HepG2 (cell line): Measurements from ENCODE around the gene GCHFR.

Source experiments
- BRCA1 ChIP-seq: sonication (generic); formaldehyde crosslinking; IDR thresholded peaks from 2 replicates; pipeline ENCODE4 v1.4.0; 2020; ENCODE audit warnings: missing genetic modification reagents
- CTCF ChIP-seq: sonication (generic); formaldehyde crosslinking; IDR thresholded peaks from 2 replicates; pipeline ENCODE4 v1.5.0; 2020; ENCODE audit warnings: mild to moderate bottlenecking, missing genetic modification reagents, moderate library complexity
- ELF4 ChIP-seq: sonication (generic); formaldehyde crosslinking; IDR thresholded peaks from 2 replicates; pipeline ENCODE4 v1.5.0; 2020; ENCODE audit warnings: missing genetic modification reagents, mild to moderate bottlenecking, moderate library complexity, borderline replicate concordance
- EZH2 ChIP-seq: conservative IDR thresholded peaks from 2 replicates; pipeline ENCODE4 v1.6.1; 2012; ENCODE audit warnings: mild to moderate bottlenecking, low read depth, low read length, moderate library complexity
- FOXK1 ChIP-seq: sonication (generic); formaldehyde crosslinking; IDR thresholded peaks from 2 replicates; pipeline ENCODE4 v1.4.0; 2020; ENCODE audit warnings: low read depth, missing genetic modification reagents, borderline replicate concordance
- HNF4G ChIP-seq, 2 experiments: sonication (generic) in 1 of 2; formaldehyde crosslinking in 1 of 2; IDR thresholded peaks; 2 replicates each; pipeline versions ENCODE4 v1.4.0 to v1.6.1; 2011 to 2020; ENCODE audit warnings: borderline replicate concordance in 2 of 2, low read depth in 2 of 2, mild to moderate bottlenecking in 2 of 2, low read length in 1 of 2, missing genetic modification reagents in 1 of 2, moderate library complexity in 1 of 2
- JUN ChIP-seq: sonication (generic); formaldehyde crosslinking; IDR thresholded peaks from 2 replicates; pipeline ENCODE4 v1.4.0; 2020; ENCODE audit warnings: mild to moderate bottlenecking, missing genetic modification reagents
- KDM1A ChIP-seq: IDR thresholded peaks from 2 replicates; pipeline ENCODE4 v1.6.1; 2016; ENCODE audit warnings: missing compliant biosample characterization
- KDM3A ChIP-seq: IDR thresholded peaks from 2 replicates; pipeline ENCODE4 v1.6.1; 2018; ENCODE audit warnings: low read depth, missing compliant biosample characterization
- POLR2A ChIP-seq, 2 experiments: IDR thresholded peaks; 2 replicates each; pipeline ENCODE4 v1.6.1; 2011; ENCODE audit warnings: low read depth in 2 of 2, low read length in 2 of 2, mild to moderate bottlenecking in 1 of 2, moderate library complexity in 1 of 2; ENCODE audit not compliant: insufficient read depth in 1 of 2
- TCF7L2 ChIP-seq: IDR thresholded peaks from 2 replicates; pipeline ENCODE4 v1.6.1; 2011; ENCODE audit warnings: mild to moderate bottlenecking, low read depth, low read length, moderate library complexity
- ZNF180 ChIP-seq: sonication (generic); formaldehyde crosslinking; IDR thresholded peaks from 2 replicates; pipeline ENCODE4 v1.4.0; 2020; ENCODE audit warnings: low read depth, missing genetic modification reagents, borderline replicate concordance
- ZNF274 ChIP-seq: sonication (generic); formaldehyde crosslinking; IDR thresholded peaks from 2 replicates; pipeline ENCODE4 v1.5.1; 2020; ENCODE audit warnings: mild to moderate bottlenecking, missing genetic modification reagents

GRCh38 chr15:40737048-40737447 is 26.8 kb upstream of the GCHFR start:
- TF ChIP-seq CTCF (CRISPR knock-in tag) (no peak), TCF7L2 (no peak), EZH2 (no peak), FOXK1 (no peak), ZNF274 (CRISPR knock-in tag) (no peak), KDM1A (no peak), BRCA1 (CRISPR knock-in tag) (no peak), JUN (CRISPR knock-in tag) (no peak), HNF4G (IDR thresholded peaks at IDR 0.05; ENCODE audit: borderline replicate concordance, low read depth, low read length) (no peak), HNF4G (CRISPR knock-in tag; IDR thresholded peaks at IDR 0.05; ENCODE audit: borderline replicate concordance, low read depth) (no peak), ZNF180 (CRISPR knock-in tag) (no peak), KDM3A (CRISPR knock-in tag) (no peak), ELF4 (CRISPR knock-in tag) (no peak), POLR2A (IDR thresholded peaks at IDR 0.05; ENCODE audit: insufficient read depth in 1 of 2, low read depth in 2 of 2, low read length in 2 of 2) (no peak)
